ENCODE results near the gene SPATS2.

The SPATS2 gene

DNA sequence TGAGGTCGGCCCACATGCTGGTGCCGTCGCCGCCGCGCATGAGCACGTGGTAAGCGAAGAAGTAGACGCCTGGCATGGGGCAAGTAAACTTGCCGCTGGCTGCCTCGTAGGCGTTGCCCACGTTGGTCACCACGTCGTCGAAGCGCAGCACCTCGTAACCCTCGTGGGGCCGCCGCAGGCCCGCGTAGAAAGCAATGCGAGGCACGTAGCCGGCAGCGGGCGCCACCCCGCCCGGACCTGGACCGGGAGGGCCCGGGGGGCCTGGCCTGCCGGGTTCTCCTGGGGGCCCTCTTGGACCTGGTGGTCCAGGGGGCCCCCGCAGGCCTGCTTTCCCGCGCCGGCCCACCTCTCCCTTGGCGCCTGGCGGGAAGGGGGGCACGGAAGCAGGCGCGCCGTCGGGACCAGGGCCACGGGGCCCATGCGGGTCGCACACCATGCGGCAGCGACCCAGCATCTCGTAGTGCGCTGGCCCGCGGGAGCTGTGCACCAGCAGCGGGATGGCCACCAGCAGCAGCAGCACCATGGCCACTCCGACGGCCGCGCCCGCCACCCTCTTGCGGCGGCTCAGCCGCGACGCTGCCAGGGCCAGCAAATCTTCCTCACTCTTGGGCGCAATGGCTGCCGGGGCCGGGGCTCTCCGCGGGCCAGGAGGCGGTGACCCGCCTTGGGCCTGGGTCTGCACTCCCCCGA is 31.2 kb upstream of the SPATS2 start:
- in situ Hi-C loops (cut with MboI; ENCODE audit: low sequenced_read_pairs): loop anchor here (5.0 kb wide), 1 partner anchor 49 kb away; no protein-coding TSS in a partner anchor

DNA sequence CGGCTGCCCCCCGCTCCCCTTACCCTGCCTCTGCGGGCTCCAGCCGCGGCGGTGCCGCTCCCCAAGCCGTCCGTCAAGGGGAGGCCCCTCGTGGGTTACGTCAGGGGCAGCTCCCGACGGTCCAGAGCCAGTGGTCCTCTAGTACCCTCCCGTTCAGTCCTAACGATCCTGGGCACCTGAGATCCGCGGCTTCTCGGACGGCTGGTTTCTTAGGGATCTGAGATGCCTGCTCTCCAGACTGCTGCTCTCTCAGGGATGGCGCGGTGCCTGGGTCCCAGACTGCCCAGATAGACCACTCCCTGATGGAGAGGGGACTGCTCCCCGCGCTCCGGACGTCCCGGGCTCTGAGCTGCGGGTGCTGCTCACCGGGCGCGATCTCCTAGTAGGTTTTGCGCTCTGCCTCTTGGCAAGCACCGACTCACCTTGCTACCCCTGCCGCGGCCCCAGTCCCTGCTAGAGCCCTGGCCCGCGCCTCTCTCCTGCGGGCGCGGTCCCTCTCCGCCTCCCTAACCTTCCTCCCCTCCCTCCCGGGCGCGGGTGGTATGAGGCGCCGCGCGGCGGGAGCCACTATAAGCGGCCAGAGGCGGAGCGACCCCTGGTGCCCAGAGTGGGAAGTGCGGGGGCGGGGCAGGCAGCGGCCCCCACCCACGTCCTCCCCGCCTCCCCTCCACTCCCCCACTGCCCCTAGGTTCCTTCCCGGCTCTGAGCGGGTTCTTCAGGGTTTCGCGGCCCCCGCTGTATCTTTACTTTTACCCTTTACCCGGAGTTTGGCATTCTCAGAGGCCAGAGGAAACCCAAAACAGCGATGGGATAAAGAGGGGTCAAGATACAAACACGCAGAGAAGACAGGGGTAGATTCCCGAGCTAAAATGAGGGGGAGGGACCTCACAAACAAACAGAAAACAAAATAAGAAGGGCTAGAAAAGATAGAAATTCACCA is 30.3 kb upstream of the SPATS2 start, which contains the start of gene C1QL4:
C1QL4 (minus strand) TSS at position 544 of the 940 bp plus-strand sequence. CDS start 711 bp downstream, outside the sequence.
- in situ Hi-C loops (cut with MboI; ENCODE audit: low sequenced_read_pairs): loop anchor here (5.0 kb wide), 1 partner anchor 50 kb away; no protein-coding TSS in a partner anchor

DNA sequence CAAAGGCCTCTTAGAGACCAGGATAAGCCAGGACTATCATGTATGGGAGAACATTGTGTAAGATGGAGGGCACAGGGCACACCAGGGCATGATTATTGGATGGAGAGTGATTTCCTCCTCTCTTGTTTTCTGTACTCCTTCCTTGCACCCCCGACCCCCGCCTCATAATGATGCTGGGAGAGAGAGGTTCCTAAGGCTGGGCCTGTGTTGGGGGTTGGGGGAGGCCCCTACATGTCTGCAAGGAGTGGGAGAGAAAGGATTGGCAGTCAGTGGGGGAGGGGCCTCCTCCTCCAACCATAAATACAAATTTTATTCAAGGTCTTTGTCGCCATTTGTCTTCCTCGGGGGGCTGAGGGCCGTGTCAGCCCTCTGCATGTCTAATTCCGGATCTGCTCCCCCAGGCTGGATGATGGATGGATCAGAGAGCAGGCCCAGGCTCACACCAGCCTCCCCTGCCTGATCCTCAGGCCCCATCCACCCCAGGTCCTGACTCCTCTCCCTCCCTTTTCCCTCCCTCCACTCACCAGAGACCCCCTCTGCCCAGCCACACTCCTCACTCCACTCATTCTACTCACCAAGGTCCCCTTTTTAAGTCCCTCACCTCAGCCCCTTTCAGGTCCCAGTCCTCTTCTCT is 28.3 kb upstream of the SPATS2 start:
- in situ Hi-C loops (cut with MboI; ENCODE audit: low sequenced_read_pairs): loop anchor here (5.0 kb wide), 1 partner anchor 52 kb away; no protein-coding TSS in a partner anchor

DNA sequence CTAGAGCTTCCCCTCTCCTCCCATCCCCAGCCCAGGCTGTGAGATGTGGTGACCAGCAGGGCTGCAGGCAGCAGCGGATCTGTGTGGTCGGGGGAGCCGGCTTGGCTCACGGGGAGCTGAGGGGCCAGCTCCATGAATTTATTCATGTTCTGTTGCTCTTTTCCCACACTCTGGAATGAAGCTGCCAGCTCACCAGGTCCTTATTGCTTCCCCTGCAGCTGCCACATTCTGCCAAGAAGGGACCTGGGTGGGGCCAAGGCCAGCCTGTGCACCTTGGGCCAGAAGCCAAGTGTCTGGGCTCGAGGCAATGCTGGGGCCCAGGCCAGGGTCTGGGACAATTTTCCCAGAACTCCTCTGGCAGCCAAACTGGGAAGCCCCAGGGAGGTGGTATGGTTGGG is 27.8 kb upstream of the SPATS2 start:
- in situ Hi-C loops (cut with MboI; ENCODE audit: low sequenced_read_pairs): loop anchor here (5.0 kb wide), 1 partner anchor 52 kb away; no protein-coding TSS in a partner anchor

DNA sequence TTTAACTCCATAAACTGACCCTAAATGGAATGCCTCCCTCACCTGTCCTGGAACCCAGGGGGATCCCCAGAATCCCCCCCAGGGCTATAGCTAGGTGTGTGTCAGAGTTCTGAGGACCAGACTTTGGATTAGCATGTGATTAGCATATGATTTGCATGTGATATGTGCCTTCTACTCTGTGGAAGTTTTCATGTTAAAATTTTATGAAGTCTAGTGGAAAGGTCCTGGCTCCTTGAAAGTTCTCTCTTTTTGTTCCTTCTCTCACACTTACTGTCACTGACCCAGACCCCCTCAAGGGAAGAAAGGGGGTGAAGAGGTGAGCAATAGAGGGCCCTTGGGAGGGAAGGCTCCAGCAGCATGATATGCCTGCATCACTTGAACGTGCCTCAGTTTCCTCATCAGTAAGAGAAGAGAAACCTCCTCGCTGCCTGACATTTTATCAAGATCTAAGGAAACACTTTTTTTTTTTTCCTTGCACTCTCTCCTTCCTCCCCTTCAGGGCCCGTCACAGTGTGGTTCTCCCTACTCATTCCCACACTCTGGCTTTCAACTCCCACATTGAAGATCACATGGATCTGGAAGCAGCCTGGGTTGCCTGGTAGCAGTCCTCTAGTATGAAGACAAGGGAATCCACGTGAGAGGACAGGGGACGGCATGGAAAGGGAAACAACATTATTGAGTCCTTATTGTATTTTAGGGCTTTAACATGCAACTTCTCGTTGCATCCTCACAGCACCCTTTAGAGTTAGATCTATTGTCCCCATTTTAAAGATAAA is 27.0 kb upstream of the SPATS2 start:
- in situ Hi-C loops (cut with MboI; ENCODE audit: low sequenced_read_pairs): no loop called here

DNA sequence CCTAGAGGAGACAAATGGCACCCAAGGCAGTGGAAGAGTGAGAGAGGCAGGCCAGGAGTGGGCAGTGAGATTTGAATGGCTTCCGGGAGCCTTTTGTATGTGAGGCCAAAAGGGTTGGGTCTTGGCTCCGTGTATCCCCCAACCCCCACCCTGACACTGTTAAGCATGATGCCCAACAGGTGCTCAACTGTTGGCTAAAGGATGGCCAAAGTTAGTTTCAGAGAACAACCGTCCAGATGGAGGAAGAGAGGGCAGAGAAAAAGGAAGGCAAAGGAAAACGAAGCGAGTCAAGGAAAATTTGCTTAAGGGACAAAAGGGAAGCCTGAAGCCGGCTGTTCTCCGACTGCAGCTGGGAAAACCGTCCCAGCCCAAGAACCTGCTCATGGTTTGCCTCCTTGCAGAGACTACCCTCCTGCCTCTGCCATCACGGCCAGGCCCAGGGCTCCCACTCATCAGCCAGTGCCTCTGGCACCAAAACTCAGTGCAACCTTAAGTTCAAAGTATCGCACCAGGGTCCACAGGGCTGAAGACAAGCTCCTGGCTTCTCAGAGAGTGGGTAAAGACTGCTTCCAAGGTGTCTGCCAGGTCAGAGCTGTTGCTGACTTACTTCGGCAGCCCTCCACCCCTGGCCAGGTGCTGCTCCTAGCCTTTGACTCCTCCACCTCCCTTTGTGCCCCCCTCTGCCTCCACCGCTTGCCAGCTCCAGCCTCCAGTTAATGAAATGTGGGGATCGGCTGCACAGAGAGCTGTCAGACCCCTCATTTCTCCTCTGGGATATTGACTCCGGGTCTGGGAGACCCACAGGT is 26.1 kb upstream of the SPATS2 start:
- in situ Hi-C loops (cut with MboI; ENCODE audit: low sequenced_read_pairs): no loop called here

DNA sequence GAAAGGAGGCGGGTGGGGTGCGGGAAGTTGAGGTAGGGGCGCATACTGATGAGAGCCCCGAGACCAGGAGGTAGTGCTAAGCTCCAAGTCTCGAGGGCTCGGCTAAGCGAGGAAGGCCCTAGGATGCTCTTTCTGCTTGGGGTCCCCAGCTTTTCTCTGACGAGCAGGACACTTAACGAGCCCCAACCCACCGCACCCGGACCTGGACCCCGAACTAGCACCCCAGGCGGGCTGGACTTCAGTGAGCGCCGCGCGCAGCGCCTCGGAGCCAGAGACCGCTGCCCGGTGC is 25.5 kb upstream of the SPATS2 start:
- in situ Hi-C loops (cut with MboI; ENCODE audit: low sequenced_read_pairs): no loop called here

DNA sequence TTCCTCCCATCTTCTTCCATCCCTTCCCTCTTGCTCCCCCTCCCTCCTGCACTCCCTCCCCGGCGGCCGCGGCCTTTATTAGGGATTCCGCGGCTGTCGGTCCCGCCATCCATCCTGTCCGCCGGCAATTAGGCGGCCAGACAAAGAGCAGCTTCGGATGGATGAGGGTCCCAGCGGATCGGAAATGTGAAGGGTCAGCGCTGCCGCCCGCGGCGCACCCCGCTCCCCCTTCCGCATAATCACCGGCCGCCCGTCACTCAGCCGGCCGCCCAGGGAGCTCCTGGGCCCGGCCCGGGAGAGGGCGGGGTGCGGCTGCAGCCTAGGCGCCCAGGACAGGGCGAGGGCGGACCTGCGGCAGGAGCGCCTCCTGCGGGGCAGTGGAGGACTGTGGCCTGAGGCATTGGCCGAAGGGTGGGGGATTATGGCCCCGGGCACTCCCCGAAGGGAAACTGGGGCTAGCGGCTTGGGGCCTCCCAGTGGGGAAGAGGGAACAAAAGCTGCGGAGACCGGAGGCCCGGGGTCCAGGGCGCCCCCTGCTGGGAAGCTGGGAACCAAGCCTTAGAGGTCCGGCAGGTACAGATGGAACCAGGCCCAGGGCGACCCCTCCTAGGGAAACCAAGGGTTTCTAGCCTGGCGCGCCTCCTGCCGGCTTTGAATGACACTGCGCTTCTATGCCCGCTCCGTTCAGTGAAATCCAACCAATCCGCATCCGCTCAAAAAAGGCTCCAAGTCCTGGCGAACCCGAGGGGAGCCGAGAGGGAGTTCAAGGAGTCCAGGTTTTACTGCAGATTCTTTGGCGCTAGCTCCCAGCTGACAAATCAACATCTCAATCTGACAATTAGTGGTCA is 25.0 kb upstream of the SPATS2 start:
- in situ Hi-C loops (cut with MboI; ENCODE audit: low sequenced_read_pairs): no loop called here

DNA sequence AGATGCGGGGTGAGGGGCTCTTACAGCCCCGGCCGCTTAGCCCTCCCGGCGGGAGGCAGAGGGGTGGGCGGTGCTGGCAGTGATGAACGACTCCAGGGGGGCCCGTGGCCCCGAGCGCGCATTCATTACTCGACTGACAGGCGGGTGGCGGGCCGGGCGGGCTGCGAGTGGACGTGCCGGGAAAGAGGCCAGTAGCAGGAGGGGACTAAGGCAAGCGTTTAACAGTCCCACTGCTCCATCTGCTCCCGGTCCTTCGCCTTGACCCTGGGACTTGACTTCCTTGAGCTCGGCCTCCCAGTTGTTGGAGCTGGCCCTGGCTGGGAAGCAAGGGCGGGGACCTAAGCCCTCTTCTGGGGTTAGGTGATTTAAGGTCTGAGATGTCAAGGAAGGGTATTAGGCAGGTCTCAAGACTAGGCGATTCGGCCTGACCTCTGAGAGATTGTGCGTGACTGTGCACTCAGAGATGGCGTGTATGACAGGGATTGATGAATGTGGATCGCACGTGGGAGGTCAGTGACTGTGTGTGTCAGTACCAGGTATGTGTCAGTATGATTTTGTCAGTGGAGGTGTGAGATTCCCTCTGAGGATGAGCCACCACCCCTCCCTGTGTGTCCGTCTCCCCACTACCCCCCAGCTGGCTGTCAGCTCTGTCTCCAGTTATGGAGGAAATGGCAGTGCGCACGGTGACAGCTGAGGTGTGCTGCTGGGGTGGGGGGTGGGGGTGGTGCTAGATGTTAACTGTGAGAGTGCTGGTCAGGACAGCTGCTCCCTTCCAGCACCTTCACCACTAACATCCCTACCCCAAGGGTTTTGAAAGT is 24.1 kb upstream of the SPATS2 start:
- in situ Hi-C loops (cut with MboI; ENCODE audit: low sequenced_read_pairs): no loop called here

DNA sequence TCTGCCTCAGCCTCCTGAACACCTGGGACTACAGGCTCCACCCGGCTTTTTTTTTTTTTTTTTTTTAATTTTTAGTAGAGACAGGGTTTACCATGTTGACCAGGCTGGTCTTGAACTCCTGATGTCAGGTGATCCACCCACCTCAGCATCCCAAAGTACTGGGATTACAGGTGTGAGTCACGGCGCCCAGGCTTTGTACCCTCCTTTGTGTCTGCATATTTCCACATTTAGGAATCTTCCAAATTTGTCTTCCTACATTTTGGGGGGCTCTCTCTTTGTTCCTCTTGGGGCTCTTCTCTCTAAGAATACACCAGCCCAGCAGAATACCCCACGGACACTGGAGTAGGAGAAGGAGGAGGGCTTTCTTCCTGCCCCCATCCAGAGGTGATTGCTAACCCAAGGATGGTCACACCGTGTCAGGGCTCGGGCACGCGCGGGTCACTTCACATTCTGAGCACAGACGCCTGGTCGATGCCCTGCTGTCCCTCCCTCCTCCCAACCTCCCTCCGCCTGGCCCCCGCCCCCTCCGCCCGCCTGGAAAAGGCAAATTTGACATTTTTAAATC is 22.7 kb upstream of the SPATS2 start:
- in situ Hi-C loops (cut with MboI; ENCODE audit: low sequenced_read_pairs): no loop called here

DNA sequence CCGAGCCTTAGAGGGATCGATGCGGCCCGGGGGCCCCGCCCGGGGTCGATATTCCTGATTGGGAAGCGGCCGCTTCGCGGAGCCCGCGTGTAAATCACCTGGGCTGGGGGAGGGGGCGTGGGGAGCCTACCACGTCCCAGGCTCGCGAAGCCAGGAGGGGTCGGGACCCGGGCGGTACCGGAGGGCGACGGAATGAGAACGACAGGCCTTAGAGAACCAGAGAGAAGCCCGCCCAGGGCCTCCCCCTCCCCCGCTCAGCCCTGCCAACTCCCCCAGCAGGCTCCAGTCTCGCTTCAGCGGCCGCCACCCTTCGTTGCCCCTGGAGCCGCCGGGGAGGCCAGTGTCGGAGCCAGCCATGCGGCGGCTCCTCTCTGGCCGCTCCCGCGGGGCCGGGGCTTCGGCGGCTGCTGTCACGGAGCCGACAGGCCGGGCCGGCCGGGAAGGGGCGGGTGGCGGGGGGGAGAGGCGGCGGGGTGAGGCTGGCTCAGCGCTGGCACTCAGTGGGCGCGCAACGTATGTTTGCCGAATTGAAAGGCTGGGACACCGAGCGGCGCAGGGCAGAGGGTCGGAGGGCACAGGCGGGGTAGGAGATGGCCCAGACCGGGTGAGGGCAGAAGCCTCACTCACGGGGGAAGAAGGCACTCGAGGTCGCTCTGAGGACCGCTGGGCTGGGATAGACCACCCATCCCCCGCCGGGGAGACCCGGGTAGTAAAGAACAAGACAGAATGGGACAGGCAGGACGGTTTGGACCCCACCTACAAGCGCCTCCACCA is 22.0 kb upstream of the SPATS2 start:
- in situ Hi-C loops (cut with MboI; ENCODE audit: low sequenced_read_pairs): no loop called here

DNA sequence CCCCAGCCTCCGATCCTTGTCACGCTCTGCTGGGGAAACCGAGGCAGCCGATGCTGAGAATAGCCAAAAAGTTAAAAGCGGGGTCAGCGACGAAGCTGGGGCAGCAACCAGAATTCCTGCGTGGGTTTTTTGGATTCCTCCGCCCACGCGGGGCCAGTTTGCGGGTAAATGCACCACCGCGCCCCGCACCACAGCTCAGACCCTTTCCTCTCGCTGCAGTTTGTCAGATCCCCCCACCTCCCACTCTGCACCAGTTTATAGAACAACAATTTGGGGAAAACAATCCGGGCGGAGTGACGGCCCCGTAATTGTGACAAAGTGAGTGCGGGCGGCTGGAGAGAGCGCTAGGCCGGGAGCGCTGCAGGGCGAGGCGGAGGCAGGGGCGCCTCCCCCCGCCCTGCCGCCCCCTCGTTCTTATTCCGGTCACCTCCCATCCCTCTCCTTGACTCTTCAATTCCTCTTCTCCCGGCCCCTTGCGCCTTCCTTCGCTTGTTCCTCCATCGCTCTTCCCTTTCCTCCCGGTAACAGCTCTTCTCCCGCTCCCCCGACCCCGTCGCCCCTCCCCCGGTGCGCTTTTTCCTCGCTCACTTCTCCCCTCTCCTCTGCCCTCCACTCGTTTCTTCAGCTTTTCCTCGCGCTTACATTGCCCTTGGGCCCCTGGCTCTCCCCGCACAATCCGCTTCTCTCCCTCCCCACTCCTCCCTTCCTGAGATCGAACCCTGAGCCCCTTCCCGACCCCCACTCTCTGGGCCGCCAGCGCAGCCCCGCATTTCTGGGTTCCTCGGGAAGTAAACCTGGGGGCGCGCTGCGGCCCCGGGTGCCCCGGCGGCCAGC is 21.2 kb upstream of the SPATS2 start:
- in situ Hi-C loops (cut with MboI; ENCODE audit: low sequenced_read_pairs): no loop called here

DNA sequence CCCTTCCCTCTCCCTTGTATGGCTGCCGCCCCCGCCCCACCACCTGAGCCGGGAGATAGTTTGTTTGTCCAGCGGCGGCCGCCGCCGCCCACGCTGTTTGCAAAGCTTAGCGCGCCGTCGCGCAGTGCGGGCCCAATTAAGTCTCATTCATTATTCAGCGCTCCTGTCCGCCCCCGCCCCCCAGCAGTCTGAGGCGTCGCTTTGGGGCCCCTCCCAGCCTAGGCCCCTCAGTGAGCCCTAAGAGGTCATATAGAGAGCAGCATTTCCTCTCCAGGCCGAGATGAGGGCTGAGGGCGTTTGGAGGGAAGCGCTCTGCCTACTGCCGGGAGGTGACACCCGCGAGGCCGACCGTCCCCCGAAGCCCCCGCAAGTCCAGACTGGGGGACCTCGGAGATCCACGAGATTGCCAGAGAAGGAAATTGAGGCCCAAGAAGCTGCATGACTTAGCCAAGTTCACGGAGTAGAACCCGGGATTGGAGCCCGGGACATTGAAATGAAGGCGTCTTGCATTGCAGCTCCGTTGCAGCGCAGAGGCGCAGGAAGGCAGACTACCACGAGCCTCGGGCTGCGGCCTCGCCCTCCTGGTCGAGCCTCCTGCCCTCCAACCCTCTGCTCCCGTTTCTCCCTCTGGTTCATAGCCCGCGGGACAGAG is 20.5 kb upstream of the SPATS2 start, which contains the start of gene DNAJC22:
DNAJC22 (plus strand) TSS at position 230 of the 652 bp plus-strand sequence. CDS start 1,985 bp downstream, outside the sequence.
- in situ Hi-C loops (cut with MboI; ENCODE audit: low sequenced_read_pairs): no loop called here

DNA sequence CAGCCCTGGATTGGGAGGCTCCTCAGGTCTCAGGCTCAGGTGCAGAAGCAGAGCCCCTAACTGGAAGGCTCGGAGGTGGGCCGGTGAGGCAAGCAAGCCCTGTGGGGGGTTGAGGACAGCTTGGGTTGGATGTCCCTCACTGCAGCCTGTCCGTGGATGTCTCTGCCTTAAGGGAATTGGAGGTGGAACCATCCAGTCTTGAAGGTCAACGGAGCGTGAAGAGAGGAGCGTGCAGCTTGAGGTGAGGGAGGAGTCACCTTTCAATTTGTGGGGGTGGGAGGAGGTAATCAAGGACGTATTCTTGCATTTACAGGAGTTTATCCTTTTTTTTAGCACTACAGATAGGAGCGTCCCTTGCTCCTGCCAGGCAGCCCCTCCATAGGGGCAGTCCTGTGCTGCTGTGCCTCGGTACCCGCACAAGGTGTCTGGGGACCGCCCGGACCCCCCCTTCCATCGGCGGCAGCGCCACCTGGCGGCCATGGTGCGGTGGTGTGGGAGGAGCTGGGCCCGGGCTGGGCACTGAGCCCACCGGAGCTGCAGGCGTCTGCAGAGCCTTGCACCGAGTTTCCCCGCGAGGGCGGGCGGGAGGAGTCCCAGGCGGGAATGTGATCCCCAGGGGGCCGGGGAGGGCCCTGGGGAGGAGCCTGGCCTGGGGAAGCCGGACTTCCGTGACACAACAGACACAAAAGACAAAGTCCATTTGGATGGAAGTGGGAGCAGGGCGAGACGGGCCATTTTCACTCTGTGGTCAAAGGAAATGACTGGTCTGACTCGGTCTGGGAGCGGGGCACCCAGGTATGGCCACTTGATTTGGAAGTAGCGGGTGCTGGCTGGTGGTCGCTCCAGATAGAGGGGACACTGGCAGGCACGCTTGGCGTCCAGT is 19.7 kb upstream of the SPATS2 start:
- in situ Hi-C loops (cut with MboI; ENCODE audit: low sequenced_read_pairs): no loop called here

DNA sequence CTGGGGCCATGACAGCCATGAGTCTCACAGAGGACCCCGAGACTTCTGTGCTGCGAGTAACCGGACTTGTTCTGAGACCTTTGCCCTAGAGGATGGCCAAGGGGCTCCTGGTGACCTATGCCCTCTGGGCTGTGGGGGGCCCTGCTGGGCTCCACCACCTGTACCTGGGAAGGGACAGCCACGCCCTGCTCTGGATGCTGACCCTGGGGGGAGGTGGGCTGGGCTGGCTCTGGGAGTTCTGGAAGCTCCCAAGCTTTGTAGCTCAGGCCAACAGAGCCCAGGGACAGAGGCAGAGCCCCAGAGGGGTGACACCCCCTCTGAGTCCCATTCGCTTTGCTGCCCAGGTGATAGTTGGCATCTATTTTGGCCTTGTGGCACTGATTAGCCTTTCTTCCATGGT is 18.5 kb upstream of the SPATS2 start:
- in situ Hi-C loops (cut with MboI; ENCODE audit: low sequenced_read_pairs): no loop called here
